CD4-positive, CD25-positive, alpha-beta regulatory T cell (primary cell): Measurements from ENCODE around the gene MYO1G. TPM values are rescaled to one million over a fixed set of nuclear protein-coding genes. Genes with fewer than 3 reads are reported as not detected.

Experiments used
- ATAC-seq, 2 donors: fragments of 150-1000 bp; cut with Tn5 transposase; one replicate each; pipeline ENCODE4 v1.10.0; 2021; ENCODE audit warnings: low read depth in 2 of 2, moderate number of reproducible peaks in 2 of 2, moderate library complexity in 1 of 2
- DNase-seq, 3 donors: peaks; one replicate each; pipeline versions ENCODE4 v3.0.0 to v3.0.0-alpha.2; 2012 to 2022; ENCODE audit warnings: mixed read lengths in 1 of 3
- H3K27ac ChIP-seq: one replicate; pipeline ENCODE4 v1.7.0; 2013; ENCODE audit warnings: mild to moderate bottlenecking, low read length; ENCODE audit not compliant: insufficient read depth, poor library complexity, severe bottlenecking
- H3K27me3 ChIP-seq: one replicate; pipeline ENCODE4 v1.7.0; 2013; ENCODE audit warnings: low read length; ENCODE audit not compliant: control insufficient read depth, insufficient read depth
- H3K36me3 ChIP-seq: one replicate; pipeline ENCODE4 v1.7.0; 2013; ENCODE audit warnings: mild to moderate bottlenecking, low read length, moderate library complexity; ENCODE audit not compliant: control insufficient read depth, insufficient read depth
- H3K4me1 ChIP-seq: 2 replicates; pipeline ENCODE4 v1.7.0; 2013; ENCODE audit warnings: mild to moderate bottlenecking, low read length; ENCODE audit not compliant: insufficient read depth, control insufficient read depth, poor library complexity, severe bottlenecking
- H3K4me3 ChIP-seq: one replicate; pipeline ENCODE4 v1.7.0; 2013; ENCODE audit warnings: low read depth, mild to moderate bottlenecking, low read length, moderate library complexity
- H3K9me3 ChIP-seq, 2 experiments: 1 replicate in 1 of 2; 2 replicates in 1 of 2; pipeline ENCODE4 v1.7.0; 2013; ENCODE audit warnings: low read length in 2 of 2, mild to moderate bottlenecking in 1 of 2, moderate library complexity in 1 of 2; ENCODE audit not compliant: control insufficient read depth in 2 of 2
- H3K27ac Mint-ChIP-seq, 3 donors: one replicate each; pipeline ENCODE4 v1.8.0; 2020 to 2022; ENCODE audit warnings: mild to moderate bottlenecking in 3 of 3, mixed read lengths in 3 of 3, moderate library complexity in 2 of 3
- H3K27me3 Mint-ChIP-seq: one replicate; pipeline ENCODE4 v1.8.0; 2022; ENCODE audit warnings: mild to moderate bottlenecking, mixed read lengths
- H3K36me3 Mint-ChIP-seq: one replicate; pipeline ENCODE4 v1.8.0; 2020; ENCODE audit warnings: mixed read lengths
- H3K4me1 Mint-ChIP-seq, 4 donors: one replicate each; pipeline ENCODE4 v1.8.0; 2020 to 2022; ENCODE audit warnings: mixed read lengths in 4 of 4, mild to moderate bottlenecking in 1 of 4
- H3K4me3 Mint-ChIP-seq, 4 donors: one replicate each; pipeline ENCODE4 v1.8.0; 2020 to 2022; ENCODE audit warnings: mild to moderate bottlenecking in 4 of 4, mixed read lengths in 4 of 4, moderate library complexity in 3 of 4
- H3K9me3 Mint-ChIP-seq, 7 donors: one replicate each; pipeline ENCODE4 v1.8.0; 2020 to 2022; ENCODE audit warnings: mixed read lengths in 7 of 7, mild to moderate bottlenecking in 3 of 7, moderate library complexity in 2 of 7
- polyA plus RNA-seq, 4 donors: library from polyadenylated mRNA; unstranded; fragments of 300-500 nt; fragmentation: Illumina TruSeq; gene quantifications; one replicate each; pipeline ENCODE4 v1.2.3, GENCODE V29; 2021
- total RNA-seq: library from RNA; stranded (reverse); gene quantifications from one replicate; pipeline ENCODE4 v1.2.3, GENCODE V29; 2022

The MYO1G gene
- total and polyA plus RNA-seq, 5 donors from 2014 or later = 132 to 427 (median 186) TPM

- Mint-ChIP-seq H3K4me1 (peaks cover 0 to 3% (median 0%) of the 10 kb centered on the region in 4 donors), H3K9me3 (no peaks in the 10 kb centered on the region), H3K27ac (no peak overlapping the region), H3K36me3 (no peaks in the 10 kb centered on the region), H3K27me3 (peaks cover 56% of the 10 kb centered on the region), H3K4me3 (peak overlapping the region in 1 of 4 donors; percentile 32)
- Histone ChIP-seq H3K27ac (no peak overlapping the region), H3K4me1 (no peaks in the 10 kb centered on the region), H3K4me3 (no peak overlapping the region), H3K27me3 (no peaks in the 10 kb centered on the region), H3K9me3 (no peaks in the 10 kb centered on the region), H3K36me3 (no peaks in the 10 kb centered on the region)
- DNase-seq (no peak), ATAC-seq (no peak)
Measured at GRCh38 chr7:44953156-44953555, 25.7 kb downstream of the MYO1G start.

DNA sequence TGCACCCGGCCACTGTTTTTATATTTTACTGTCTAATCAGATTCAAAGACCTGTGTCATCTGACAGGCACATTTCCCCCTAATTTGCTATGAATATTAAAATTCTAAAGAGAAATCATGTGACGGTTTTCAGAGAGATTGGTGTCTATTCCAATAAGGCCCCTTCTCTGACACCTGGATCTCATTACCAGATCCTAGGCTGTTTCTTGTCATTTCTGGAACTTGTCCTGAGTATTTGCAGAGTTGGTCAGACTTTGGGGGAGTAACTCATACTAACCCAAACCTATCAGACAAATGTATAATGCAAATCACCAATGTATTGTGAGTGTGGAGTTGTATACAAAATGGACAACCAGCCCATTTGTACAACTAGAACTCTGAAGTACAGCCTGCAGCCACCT, 29.5 kb downstream of the MYO1G start:
- H3K27ac Mint-ChIP-seq = no peak overlapping the region
- Histone ChIP-seq H3K27ac (no peak overlapping the region), H3K4me3 (no peak overlapping the region), H3K9me3 (no peaks in the 10 kb centered on the region), H3K27me3 (peaks cover 2% of the 10 kb centered on the region), H3K4me1 (no peaks in the 10 kb centered on the region), H3K36me3 (no peaks in the 10 kb centered on the region)
- peaks cover 62% of the 10 kb centered on the region for H3K27me3 Mint-ChIP-seq
- no peaks in the 10 kb centered on the region for H3K36me3 Mint-ChIP-seq
- H3K4me3 Mint-ChIP-seq = no peak overlapping the region
- H3K4me1 Mint-ChIP-seq = no peaks in the 10 kb centered on the region
- peaks cover 0 to 1% (median 0%) of the 10 kb centered on the region in 7 donors for H3K9me3 Mint-ChIP-seq
- DNase-seq (no peak), ATAC-seq (no peak)

DNA sequence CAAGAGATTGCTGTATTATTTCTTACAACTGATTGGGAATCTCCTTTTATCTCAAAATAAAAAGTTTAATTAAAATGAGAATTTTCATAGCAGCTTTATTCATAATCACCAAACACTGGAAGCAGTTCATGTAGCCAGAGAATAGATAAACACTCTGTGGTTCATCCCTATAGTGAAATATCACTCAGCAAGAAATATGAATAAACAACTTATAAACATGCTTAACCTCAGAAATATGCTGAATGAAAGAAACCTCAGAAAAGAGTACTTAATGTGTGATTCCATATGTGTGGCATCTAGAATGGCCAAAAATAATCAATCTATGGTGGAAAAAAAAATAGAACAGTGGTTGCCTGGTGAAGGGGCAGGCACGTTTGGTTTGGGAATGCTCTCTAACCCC, 33.3 kb downstream of the MYO1G start:
- no peaks in the 10 kb centered on the region for H3K9me3 ChIP-seq
- Mint-ChIP-seq H3K4me3 (no peak overlapping the region), H3K27ac (no peak overlapping the region), H3K27me3 (peaks cover 39% of the 10 kb centered on the region), H3K36me3 (no peaks in the 10 kb centered on the region), H3K4me1 (no peaks in the 10 kb centered on the region), H3K9me3 (peaks cover 0 to 1% (median 0%) of the 10 kb centered on the region in 7 donors)
- H3K4me1 ChIP-seq = no peaks in the 10 kb centered on the region
- H3K36me3 ChIP-seq = no peaks in the 10 kb centered on the region
- no peak overlapping the region for H3K4me3 ChIP-seq
- H3K27ac ChIP-seq = no peak overlapping the region
- peaks cover 2% of the 10 kb centered on the region for H3K27me3 ChIP-seq
- DNase-seq (no peak), ATAC-seq (no peak)

DNA sequence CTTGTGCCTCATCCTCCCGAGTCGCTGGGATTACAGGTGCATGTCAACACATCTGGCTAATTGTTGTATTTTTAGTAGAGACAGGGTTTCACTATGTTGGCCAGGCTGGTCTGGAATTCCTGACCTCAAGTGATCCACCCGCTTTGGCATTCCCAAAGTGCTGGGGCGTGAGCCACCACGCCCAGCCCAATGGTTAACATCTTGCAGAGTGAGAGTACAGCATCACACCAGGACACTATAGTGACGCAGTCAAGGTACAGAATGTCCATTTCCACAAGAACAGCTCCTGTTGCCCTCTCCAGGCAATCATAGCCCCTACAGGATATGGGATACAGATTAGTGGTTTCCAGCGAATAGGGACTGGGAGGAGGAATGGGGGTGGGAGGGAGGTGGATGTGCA, 34.0 kb downstream of the MYO1G start:
- Mint-ChIP-seq H3K27ac (no peak overlapping the region), H3K9me3 (peaks cover 0 to 1% (median 0%) of the 10 kb centered on the region in 7 donors), H3K36me3 (no peaks in the 10 kb centered on the region), H3K4me1 (no peaks in the 10 kb centered on the region), H3K27me3 (peaks cover 38% of the 10 kb centered on the region), H3K4me3 (no peak overlapping the region)
- H3K4me3 ChIP-seq = no peak overlapping the region
- no peaks in the 10 kb centered on the region for H3K9me3 ChIP-seq
- no peaks in the 10 kb centered on the region for H3K4me1 ChIP-seq
- no peaks in the 10 kb centered on the region for H3K36me3 ChIP-seq
- peaks cover 2% of the 10 kb centered on the region for H3K27me3 ChIP-seq
- no peak for ATAC-seq
- no peak for DNase-seq
- H3K27ac ChIP-seq = no peak overlapping the region

DNA sequence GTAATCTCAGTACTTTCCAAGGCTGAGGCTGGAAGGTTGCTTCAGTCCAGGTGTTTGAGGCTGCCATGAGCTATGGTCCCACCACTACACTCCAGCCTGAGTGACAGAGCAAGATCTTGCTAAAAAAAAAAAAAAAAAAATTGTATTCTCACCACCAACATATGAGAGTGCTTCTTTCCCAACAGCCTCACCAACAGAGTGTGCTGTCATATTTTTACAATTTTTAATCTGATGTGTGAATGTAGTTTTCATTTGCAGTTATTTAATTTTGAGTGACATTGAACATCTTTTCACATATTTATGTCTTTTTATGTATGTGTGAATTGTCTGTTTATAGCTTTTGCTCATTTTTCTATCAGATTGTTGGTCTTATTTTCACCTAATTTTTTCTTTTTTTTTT, 35.2 kb downstream of the MYO1G start:
- no peak overlapping the region for H3K27ac ChIP-seq
- H3K4me3 Mint-ChIP-seq = no peak overlapping the region
- H3K27me3 Mint-ChIP-seq = peaks cover 29% of the 10 kb centered on the region

GRCh38 chr7:44937426-44937825, 41.4 kb downstream of the MYO1G start:
- H3K27me3 Mint-ChIP-seq = peaks cover 37% of the 10 kb centered on the region
- peaks cover 5% of the 10 kb centered on the region for H3K27me3 ChIP-seq
- H3K27ac ChIP-seq = no peak overlapping the region
- no peaks in the 10 kb centered on the region for H3K4me1 ChIP-seq
- H3K9me3 Mint-ChIP-seq = no peaks in the 10 kb centered on the region
- no peaks in the 10 kb centered on the region for H3K36me3 Mint-ChIP-seq
- H3K4me1 Mint-ChIP-seq = peaks cover 0 to 8% (median 2%) of the 10 kb centered on the region in 4 donors
- no peak overlapping the region for H3K4me3 Mint-ChIP-seq
- DNase-seq (no peak), ATAC-seq (no peak)
- no peaks in the 10 kb centered on the region for H3K36me3 ChIP-seq
- no peak overlapping the region for H3K4me3 ChIP-seq
- H3K9me3 ChIP-seq = no peaks in the 10 kb centered on the region
- no peak overlapping the region for H3K27ac Mint-ChIP-seq

More for the DNA sequence above, 35.2 kb downstream of the MYO1G start:
- H3K4me1 Mint-ChIP-seq = peaks cover 0 to 2% (median under 1%) of the 10 kb centered on the region in 4 donors
- DNase-seq (no peak), ATAC-seq (no peak)
- Histone ChIP-seq H3K36me3 (no peaks in the 10 kb centered on the region), H3K4me3 (no peak overlapping the region), H3K4me1 (no peaks in the 10 kb centered on the region), H3K27me3 (peaks cover 2% of the 10 kb centered on the region), H3K9me3 (no peaks in the 10 kb centered on the region)
- H3K9me3 Mint-ChIP-seq = peaks cover 0 to 1% (median 0%) of the 10 kb centered on the region in 7 donors
- H3K36me3 Mint-ChIP-seq = no peaks in the 10 kb centered on the region
- no peak overlapping the region for H3K27ac Mint-ChIP-seq

DNA sequence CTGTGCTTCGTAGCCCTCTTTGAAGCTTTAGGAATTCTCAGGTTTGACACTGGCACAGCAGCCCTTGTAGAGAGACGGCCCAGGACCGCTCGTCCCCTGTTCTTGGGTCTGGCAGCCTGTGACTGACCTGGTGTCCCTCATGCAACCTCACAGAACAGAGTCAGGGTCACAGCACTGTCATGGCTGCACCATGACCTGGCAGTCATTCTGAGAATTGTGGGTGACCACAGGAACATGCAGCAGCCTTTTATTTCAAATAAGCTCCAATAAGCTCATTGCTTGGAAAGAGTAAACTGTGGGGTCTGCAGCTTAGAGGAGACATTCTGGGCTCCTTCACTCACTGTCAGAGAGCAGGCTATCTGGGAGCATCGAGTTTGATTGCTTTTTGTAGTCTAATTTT, 42.5 kb downstream of the MYO1G start:
- H3K27ac ChIP-seq = no peak overlapping the region
- H3K9me3 ChIP-seq = no peaks in the 10 kb centered on the region
- H3K4me1 Mint-ChIP-seq = peaks cover 0 to 8% (median 2%) of the 10 kb centered on the region in 4 donors
- no peak overlapping the region for H3K4me3 ChIP-seq
- no peak overlapping the region for H3K27ac Mint-ChIP-seq
- H3K36me3 ChIP-seq = no peaks in the 10 kb centered on the region
- H3K36me3 Mint-ChIP-seq = no peaks in the 10 kb centered on the region
- H3K4me3 Mint-ChIP-seq = no peak overlapping the region
- DNase-seq = no peak
- H3K4me1 ChIP-seq = no peaks in the 10 kb centered on the region
- H3K27me3 Mint-ChIP-seq = peaks cover 42% of the 10 kb centered on the region
- no peak for ATAC-seq
- peaks cover 5% of the 10 kb centered on the region for H3K27me3 ChIP-seq
- no peaks in the 10 kb centered on the region for H3K9me3 Mint-ChIP-seq

DNA sequence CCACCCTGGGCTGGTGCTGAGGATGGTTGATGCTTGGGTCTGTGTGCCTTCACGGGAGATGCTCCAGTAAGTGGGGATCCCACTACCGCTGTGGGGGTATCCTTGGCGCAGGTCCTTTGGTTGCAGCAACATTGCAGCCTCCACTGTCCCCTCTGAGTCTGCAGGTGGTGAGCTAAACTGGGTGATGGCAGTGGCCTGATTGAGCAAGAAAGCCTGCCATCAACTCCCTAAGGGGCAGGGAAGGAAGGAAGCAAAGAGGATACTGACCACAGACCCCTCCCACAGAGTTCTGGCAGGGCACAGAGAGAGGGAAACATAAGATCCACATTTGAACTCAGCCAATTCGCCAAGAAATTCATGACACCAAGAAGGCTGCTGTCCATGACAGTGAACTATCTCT, 43.2 kb downstream of the MYO1G start:
- peak overlapping the region in 1 of 3 donors; percentile 85 for H3K27ac Mint-ChIP-seq
- Histone ChIP-seq H3K36me3 (no peaks in the 10 kb centered on the region), H3K4me3 (no peak overlapping the region), H3K27ac (no peak overlapping the region), H3K4me1 (no peaks in the 10 kb centered on the region), H3K27me3 (peaks cover 5% of the 10 kb centered on the region), H3K9me3 (no peaks in the 10 kb centered on the region)
- DNase-seq (no peak), ATAC-seq (no peak)
- H3K27me3 Mint-ChIP-seq = peaks cover 40% of the 10 kb centered on the region
- H3K9me3 Mint-ChIP-seq = no peaks in the 10 kb centered on the region
- H3K36me3 Mint-ChIP-seq = no peaks in the 10 kb centered on the region
- H3K4me1 Mint-ChIP-seq = peaks cover 0 to 8% (median 2%) of the 10 kb centered on the region in 4 donors
- no peak overlapping the region for H3K4me3 Mint-ChIP-seq
